ENCODE measurements around the gene DENND11.

Gene DENND11

DNA sequence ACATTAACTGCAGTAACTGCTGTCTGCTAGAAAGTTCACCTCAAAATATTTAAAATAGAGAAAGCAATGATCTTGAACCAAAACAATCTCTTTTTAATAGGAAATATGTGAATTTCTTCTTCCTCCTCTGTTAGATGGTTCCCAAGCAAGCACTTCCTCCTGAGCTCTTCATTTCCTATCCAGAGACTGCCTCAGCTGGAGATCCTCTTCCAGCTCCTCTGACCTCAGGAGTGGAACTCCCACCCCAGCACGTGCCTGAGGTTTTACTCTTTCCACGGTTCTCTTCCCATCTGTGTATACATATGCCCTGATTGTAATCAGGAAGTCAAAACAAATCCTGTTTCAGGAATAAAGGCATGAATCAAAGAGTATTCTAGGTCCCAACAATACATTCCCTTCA, 5.6 kb downstream of the DENND11 start:
- H3K36me3 ChIP-seq (ENCODE audit: low read length): no peaks in the 10 kb centered on the region
- no peaks in the 10 kb centered on the region for H3K27me3 ChIP-seq (ENCODE audit: low read length)
- no peaks in the 10 kb centered on the region for H3K79me2 ChIP-seq (ENCODE audit: insufficient read depth, low read length)
- H3K9ac ChIP-seq (ENCODE audit: low read length): no peak overlapping the region
- no peak overlapping the region for H2AFZ ChIP-seq (ENCODE audit: low read depth, low read length, severe bottlenecking)
- TF ChIP-seq, protein P1, sequence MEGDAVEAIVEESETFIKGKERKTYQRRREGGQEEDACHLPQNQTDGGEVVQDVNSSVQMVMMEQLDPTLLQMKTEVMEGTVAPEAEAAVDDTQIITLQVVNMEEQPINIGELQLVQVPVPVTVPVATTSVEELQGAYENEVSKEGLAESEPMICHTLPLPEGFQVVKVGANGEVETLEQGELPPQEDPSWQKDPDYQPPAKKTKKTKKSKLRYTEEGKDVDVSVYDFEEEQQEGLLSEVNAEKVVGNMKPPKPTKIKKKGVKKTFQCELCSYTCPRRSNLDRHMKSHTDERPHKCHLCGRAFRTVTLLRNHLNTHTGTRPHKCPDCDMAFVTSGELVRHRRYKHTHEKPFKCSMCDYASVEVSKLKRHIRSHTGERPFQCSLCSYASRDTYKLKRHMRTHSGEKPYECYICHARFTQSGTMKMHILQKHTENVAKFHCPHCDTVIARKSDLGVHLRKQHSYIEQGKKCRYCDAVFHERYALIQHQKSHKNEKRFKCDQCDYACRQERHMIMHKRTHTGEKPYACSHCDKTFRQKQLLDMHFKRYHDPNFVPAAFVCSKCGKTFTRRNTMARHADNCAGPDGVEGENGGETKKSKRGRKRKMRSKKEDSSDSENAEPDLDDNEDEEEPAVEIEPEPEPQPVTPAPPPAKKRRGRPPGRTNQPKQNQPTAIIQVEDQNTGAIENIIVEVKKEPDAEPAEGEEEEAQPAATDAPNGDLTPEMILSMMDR (IDR thresholded peaks at IDR 0.05; ENCODE audit: insufficient read depth, low read length, poor library complexity, severe bottlenecking): no peak
- no peak for TF ChIP-seq EZH2phosphoT487 (conservative IDR thresholded peaks at IDR 0.05; ENCODE audit: low read length)
- H3F3A ChIP-seq (ENCODE audit: insufficient read depth): no peaks in the 10 kb centered on the region; the same call in 1 of the 2 replicates
- H3K9me3 ChIP-seq (ENCODE audit: insufficient read depth, low read length): no peaks in the 10 kb centered on the region
- no peaks in the 10 kb centered on the region for H3K9me2 ChIP-seq (replicated peaks; ENCODE audit: insufficient read depth, low read length)
- no peak overlapping the region for H3K27ac ChIP-seq (ENCODE audit: low read depth, low read length)
- no peak overlapping the region for H3K4me3 ChIP-seq (ENCODE audit: insufficient read depth, low read length, poor library complexity, severe bottlenecking)
- H3K4me2 ChIP-seq (ENCODE audit: low read depth, low read length, poor library complexity, severe bottlenecking): no peak overlapping the region
- no peaks in the 10 kb centered on the region for H4K20me1 ChIP-seq (ENCODE audit: low read depth, low read length)

GRCh38 chr7:141695803-141696289, 6.1 kb downstream of the DENND11 start:
- no peak overlapping the region for H3K4me2 ChIP-seq (ENCODE audit: low read depth, low read length, poor library complexity, severe bottlenecking)
- TF ChIP-seq, protein P1 (IDR thresholded peaks at IDR 0.05; ENCODE audit: insufficient read depth, low read length, poor library complexity, severe bottlenecking): no peak
- no peak for TF ChIP-seq EZH2phosphoT487 (conservative IDR thresholded peaks at IDR 0.05; ENCODE audit: low read length)

GRCh38 chr7:141693082-141693481, 8.9 kb downstream of the DENND11 start:
- H3K4me3 ChIP-seq (ENCODE audit: insufficient read depth, low read length, poor library complexity, severe bottlenecking): no peak overlapping the region
- H2AFZ ChIP-seq (ENCODE audit: low read depth, low read length, severe bottlenecking): no peak overlapping the region
- no peak overlapping the region for H3K27ac ChIP-seq (ENCODE audit: low read depth, low read length)
- no peak overlapping the region for H3K9ac ChIP-seq (ENCODE audit: low read length)
- no peaks in the 10 kb centered on the region for H3F3A ChIP-seq (ENCODE audit: insufficient read depth)
- no peak overlapping the region for H3K4me2 ChIP-seq (ENCODE audit: low read depth, low read length, poor library complexity, severe bottlenecking)
- no peaks in the 10 kb centered on the region for H3K9me3 ChIP-seq (ENCODE audit: insufficient read depth, low read length)
- no peaks in the 10 kb centered on the region for H3K36me3 ChIP-seq (ENCODE audit: low read length)
- H3K27me3 ChIP-seq (ENCODE audit: low read length): no peaks in the 10 kb centered on the region
- no peak for TF ChIP-seq EZH2phosphoT487 (conservative IDR thresholded peaks at IDR 0.05; ENCODE audit: low read length)
- TF ChIP-seq, protein P1 (IDR thresholded peaks at IDR 0.05; ENCODE audit: insufficient read depth, low read length, poor library complexity, severe bottlenecking): no peak
- H3K9me2 ChIP-seq (replicated peaks; ENCODE audit: insufficient read depth, low read length): no peaks in the 10 kb centered on the region
- H4K20me1 ChIP-seq (ENCODE audit: low read depth, low read length): no peaks in the 10 kb centered on the region
- H3K79me2 ChIP-seq (ENCODE audit: insufficient read depth, low read length): no peaks in the 10 kb centered on the region

More at GRCh38 chr7:141695803-141696289, 6.1 kb downstream of the DENND11 start:
- H3K36me3 ChIP-seq (ENCODE audit: low read length): no peaks in the 10 kb centered on the region
- H2AFZ ChIP-seq (ENCODE audit: low read depth, low read length, severe bottlenecking): no peak overlapping the region
- H3K9me3 ChIP-seq (ENCODE audit: insufficient read depth, low read length): no peaks in the 10 kb centered on the region
- no peaks in the 10 kb centered on the region for H3K79me2 ChIP-seq (ENCODE audit: insufficient read depth, low read length)
- no peaks in the 10 kb centered on the region; the same call in 1 of the 2 replicates for H3F3A ChIP-seq (ENCODE audit: insufficient read depth)
- no peaks in the 10 kb centered on the region for H3K9me2 ChIP-seq (replicated peaks; ENCODE audit: insufficient read depth, low read length)
- no peaks in the 10 kb centered on the region for H3K27me3 ChIP-seq (ENCODE audit: low read length)
- no peak overlapping the region for H3K4me3 ChIP-seq (ENCODE audit: insufficient read depth, low read length, poor library complexity, severe bottlenecking)
- H3K9ac ChIP-seq (ENCODE audit: low read length): no peak overlapping the region
- H4K20me1 ChIP-seq (ENCODE audit: low read depth, low read length): no peaks in the 10 kb centered on the region
- H3K27ac ChIP-seq (ENCODE audit: low read depth, low read length): no peak overlapping the region

All from SU-DHL-6 (cell line).